ENCODE measurements around the gene TMEM119.

DNA sequence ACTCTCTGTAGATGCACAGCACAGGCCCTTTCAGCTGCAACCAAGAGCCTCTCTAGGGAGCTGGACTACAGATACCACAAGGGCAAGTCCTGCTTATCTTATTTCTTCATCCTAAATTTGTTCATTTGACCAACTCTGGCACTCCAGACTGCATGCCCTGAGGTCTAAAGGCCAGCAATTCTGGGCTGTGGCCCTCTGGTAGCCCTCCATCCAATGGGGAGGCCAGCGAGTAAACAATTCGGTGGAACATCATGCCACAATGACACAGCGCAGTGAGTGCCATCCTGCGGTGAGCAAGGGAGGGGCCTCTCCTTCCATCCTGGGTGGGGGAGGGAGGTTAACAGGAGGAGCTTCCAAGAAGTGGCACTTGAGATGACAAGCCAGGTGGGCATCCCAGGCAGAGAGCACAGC lies 36.5 kb upstream of the TMEM119 start:
- TF ChIP-seq, protein P1, sequence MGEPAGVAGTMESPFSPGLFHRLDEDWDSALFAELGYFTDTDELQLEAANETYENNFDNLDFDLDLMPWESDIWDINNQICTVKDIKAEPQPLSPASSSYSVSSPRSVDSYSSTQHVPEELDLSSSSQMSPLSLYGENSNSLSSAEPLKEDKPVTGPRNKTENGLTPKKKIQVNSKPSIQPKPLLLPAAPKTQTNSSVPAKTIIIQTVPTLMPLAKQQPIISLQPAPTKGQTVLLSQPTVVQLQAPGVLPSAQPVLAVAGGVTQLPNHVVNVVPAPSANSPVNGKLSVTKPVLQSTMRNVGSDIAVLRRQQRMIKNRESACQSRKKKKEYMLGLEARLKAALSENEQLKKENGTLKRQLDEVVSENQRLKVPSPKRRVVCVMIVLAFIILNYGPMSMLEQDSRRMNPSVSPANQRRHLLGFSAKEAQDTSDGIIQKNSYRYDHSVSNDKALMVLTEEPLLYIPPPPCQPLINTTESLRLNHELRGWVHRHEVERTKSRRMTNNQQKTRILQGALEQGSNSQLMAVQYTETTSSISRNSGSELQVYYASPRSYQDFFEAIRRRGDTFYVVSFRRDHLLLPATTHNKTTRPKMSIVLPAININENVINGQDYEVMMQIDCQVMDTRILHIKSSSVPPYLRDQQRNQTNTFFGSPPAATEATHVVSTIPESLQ (CRISPR knock-in tag; IDR thresholded peaks at IDR 0.05), result no peak
- TF ChIP-seq RAD21 (CRISPR knock-in tag; conservative IDR thresholded peaks at IDR 0.05 in 1 of 2, IDR thresholded peaks at IDR 0.05 in 1 of 2) (no peak), RFX5 (IDR thresholded peaks at IDR 0.05; ENCODE audit: low read depth, low read length) (no peak), CHD4 (IDR thresholded peaks at IDR 0.05; ENCODE audit: insufficient read depth, insufficient replicate concordance, low read depth, low read length, poor library complexity, severe bottlenecking) (no peak), ZNF165 (CRISPR knock-in tag; IDR thresholded peaks at IDR 0.05; ENCODE audit: borderline replicate concordance) (no peak), TGIF2 (CRISPR knock-in tag; IDR thresholded peaks at IDR 0.05) (no peak), ZNF274 (IDR thresholded peaks at IDR 0.05; ENCODE audit: borderline replicate concordance, low read depth, low read length) (no peak), ZNF76 (CRISPR knock-in tag; IDR thresholded peaks at IDR 0.05; ENCODE audit: borderline replicate concordance) (no peak), JUND (IDR thresholded peaks at IDR 0.05; ENCODE audit: borderline replicate concordance, low read depth, low read length) (no peak), JUND (tag; IDR thresholded peaks at IDR 0.05; ENCODE audit: borderline replicate concordance, low read depth, low read length) (no peak), GTF2F1 (IDR thresholded peaks at IDR 0.05; ENCODE audit: low read depth, low read length) (no peak), POLR2A (conservative IDR thresholded peaks at IDR 0.05) (no peak)
- TF ChIP-seq, protein P2, sequence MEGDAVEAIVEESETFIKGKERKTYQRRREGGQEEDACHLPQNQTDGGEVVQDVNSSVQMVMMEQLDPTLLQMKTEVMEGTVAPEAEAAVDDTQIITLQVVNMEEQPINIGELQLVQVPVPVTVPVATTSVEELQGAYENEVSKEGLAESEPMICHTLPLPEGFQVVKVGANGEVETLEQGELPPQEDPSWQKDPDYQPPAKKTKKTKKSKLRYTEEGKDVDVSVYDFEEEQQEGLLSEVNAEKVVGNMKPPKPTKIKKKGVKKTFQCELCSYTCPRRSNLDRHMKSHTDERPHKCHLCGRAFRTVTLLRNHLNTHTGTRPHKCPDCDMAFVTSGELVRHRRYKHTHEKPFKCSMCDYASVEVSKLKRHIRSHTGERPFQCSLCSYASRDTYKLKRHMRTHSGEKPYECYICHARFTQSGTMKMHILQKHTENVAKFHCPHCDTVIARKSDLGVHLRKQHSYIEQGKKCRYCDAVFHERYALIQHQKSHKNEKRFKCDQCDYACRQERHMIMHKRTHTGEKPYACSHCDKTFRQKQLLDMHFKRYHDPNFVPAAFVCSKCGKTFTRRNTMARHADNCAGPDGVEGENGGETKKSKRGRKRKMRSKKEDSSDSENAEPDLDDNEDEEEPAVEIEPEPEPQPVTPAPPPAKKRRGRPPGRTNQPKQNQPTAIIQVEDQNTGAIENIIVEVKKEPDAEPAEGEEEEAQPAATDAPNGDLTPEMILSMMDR (IDR thresholded peaks at IDR 0.05 in 2 of 3, conservative IDR thresholded peaks at IDR 0.05 in 1 of 3; ENCODE audit: insufficient read depth in 2 of 3, low read depth in 1 of 3, low read length in 3 of 3), result 0 out of 6 replicates have a peak, but pooled peaks of 1 of the 3 experiments have one; percentile 8
